Activated CD4-positive, alpha-beta T cell treated with anti-CD3 and anti-CD28 coated beads for 4 hours (primary cell): ENCODE results near the gene NUFIP1.
"Not testable (repeated sequence)": the region's sequence is repeated elsewhere in the genome, so short reads cannot be mapped to it uniquely, and the experiment has no call there.

Source experiments
- DNase-seq, 2 donors: peaks; one replicate each; pipeline ENCODE4 v3.0.0-alpha.2; 2020

The NUFIP1 gene

DNA sequence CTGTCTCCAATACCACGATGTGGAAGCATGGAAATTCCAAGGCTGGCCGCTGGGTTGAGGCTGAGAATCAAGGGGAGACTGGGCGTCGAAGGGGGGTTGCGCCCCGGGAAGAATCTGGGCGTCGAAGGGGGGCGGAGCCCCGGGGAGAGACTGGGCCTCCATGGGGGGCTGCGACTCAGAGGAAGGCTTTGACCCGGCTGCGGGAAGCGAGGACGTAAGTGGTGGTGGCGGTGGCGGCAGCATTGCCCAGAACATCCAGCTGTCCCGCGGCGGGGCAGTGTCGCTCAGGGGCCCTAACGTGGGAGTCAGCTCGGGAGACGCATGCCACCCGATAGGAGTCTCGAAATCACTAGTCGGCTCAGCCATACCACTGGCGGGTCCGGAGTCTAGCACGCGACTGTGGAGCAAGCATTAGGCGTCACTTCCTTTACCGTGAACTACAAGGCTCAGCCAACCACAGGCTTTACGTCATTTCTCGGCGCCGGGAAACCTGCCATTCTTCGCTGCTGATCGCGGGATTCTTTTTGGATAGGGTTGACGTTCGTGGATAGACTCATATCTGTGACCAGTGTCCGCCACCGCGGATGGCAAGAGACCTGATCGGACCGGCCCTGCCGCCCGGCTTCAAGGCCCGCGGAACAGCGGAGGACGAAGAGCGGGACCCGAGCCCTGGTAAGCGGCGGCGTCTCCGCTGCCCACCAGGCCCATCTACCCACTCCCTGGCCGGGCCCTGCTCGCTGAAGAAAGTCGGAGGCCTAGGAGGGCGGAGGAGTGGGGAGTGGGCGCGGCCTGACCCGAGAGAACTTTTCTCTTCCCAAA lies at the start of gene NUFIP1, which contains the start of gene GPALPP1:
NUFIP1 (minus strand) TSS at position 401 of the 819 bp plus-strand sequence; CDS start at position 366, 35 bp downstream.
GPALPP1 (plus strand) TSS at position 468 of the 819 bp plus-strand sequence; CDS start at position 585, 117 bp downstream.
- peak; percentile 87 to 94 for DNase-seq

DNA sequence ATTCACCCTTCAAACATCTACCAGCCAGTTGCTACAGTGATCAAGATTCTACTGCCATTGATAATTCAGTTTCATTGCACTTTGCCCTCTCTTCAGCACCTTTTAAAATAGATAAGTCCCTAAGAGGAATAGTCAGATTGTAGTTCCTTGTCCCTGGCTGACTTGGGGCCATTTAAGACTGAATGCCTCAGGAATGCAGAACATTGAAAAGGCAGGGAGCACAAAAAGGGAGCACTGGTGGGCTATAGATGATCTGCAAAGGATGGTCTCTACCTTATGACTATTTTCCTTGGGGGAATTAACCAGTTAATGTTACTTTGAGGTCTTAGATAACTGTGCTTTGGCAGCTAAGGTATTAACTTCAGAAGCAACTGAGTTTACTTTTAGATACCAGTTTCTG lies 46.9 kb upstream of the NUFIP1 start:
- no peak for DNase-seq

DNA sequence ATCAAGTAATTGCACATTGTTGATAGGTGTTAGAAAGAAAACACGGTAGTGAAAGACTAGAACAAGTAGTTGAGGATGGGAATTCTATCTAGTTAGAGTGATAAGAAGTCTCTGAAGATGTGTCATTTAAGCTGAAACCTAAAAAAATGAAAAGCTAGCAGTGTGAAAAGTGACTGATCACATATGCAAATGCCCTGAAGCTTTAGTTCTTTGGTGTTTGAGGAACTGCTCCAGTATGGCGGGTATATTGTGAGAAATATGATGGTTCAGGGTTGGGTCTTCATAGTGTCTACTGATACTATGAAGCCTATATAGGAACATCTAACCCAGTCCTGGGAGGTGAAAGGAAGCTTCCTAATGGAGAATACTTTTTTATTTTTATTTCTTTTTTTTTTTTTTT lies 45.1 kb upstream of the NUFIP1 start:
- DNase-seq: no peak

DNA sequence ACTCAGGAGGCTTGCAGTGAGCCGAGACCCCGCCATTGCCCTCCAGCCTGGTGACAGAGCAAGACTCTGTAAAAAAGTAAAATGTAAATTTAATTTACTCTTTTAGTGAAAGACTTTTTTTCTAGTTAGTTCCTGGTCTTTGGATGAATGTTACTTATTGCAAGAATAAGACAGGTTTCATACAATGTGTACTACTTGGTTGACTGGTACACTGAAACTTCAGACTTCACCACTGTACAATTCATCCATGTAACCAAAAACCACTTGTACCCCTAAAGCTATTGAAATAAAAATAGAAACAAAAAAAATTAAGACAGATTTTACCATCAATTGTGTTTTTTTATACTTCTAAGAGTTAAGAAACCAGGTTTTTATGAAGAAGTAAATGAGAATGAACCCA lies 35.6 kb upstream of the NUFIP1 start:
- DNase-seq: no peak

DNA sequence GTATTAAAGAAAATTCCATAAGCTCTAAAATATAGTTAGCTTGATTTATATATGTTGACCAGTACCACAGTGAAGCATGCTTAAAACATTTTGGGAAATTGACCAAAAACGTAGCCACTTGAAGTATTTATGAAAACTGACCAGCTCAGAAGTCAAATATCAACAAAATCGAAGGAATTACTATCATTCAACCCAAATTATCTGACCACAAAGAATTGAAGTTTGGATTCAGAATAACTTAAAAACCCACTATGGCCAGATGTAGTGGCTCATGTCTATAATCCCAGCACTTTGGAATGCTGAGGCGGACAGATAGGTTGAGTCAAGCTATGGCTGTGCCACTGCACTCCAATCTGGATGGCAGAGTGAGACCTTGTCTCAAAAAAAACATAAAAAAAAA lies 32.0 kb upstream of the NUFIP1 start:
- DNase-seq: no peak

DNA sequence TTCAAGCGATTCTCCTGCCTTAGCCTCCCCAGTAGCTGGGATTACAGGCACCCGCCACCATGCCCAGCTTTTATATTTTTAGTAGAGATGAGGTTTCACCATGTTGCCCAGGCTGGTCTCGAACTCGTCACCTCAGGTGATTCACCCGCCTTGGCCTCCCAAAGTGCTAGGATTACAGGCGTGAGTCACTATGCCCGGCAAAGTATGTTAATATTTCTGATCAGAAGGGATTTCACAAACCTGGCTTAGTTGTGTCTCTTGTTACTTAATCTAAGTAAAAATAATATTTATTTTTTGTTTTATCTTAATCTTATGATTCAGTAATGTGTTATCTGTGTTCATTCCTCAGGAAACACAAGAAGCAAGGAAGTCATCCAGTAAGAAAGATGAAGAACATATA lies 30.7 kb upstream of the NUFIP1 start:
- not testable (repeated sequence) for DNase-seq

DNA sequence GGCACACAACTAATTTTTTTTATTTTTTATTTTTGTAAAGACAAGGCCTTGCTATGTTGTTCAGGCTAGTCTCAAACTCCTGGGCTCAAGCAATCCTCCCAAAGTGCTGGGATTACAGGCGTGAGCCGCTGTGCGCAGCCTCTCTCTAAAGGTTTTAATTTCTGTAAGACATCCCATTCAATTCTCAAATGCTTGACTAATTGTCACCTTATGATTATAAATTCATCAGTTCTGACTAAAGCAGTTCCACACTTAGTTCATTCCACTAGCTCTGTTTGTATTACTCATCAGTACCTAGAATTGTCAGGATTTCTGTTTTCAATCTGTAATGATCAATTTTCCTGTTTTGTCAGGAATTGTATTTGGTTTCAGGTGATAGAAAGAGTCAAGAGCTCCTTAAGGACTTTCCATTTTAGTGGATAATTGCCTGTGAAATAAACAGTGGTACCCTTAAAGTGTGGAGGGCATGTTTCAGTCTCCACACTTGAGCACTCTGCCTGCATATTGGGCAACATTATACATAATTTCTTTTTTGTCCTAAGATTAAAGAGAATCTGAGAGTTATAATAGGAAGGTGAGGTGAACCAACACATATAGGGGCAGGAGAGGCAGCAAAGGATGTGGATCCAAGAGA lies 27.6 kb upstream of the NUFIP1 start:
- DNase-seq: no peak

DNA sequence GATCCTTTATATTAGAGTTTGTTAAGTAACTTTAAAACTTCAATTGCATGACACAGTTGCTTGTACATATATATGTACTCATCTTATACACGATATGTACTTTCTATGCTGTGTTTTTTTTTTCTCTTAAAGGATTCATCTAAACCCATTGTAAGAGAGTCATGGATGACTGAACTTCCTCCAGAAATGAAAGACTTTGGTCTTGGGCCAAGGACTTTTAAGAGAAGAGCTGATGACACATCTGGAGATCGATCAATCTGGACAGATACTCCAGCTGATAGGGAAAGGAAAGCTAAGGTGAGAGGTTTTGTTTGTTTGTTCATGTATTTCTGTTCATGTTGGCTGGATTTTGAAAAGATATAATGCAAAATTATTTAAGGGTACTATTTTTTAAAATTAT lies 26.0 kb upstream of the NUFIP1 start:
- DNase-seq: no peak

DNA sequence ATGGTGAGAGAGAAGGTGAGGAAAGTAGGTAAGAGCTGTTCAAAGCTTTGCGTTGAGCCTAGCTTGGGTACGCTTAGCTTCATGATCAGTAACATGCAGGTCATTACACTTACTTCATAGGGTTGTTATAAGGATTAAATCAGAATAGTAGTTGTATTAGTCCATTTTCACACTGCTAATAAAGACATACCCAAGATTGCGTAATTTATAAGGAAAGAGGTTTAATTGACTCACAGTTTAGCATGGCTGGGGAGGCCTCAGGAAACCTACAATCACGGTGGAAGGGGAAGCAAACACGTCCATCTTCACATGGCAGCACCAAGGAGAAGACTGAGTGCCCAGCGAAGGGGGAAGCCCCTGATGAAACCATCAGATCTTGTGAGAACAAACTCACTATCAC lies 21.9 kb upstream of the NUFIP1 start:
- DNase-seq: no peak

DNA sequence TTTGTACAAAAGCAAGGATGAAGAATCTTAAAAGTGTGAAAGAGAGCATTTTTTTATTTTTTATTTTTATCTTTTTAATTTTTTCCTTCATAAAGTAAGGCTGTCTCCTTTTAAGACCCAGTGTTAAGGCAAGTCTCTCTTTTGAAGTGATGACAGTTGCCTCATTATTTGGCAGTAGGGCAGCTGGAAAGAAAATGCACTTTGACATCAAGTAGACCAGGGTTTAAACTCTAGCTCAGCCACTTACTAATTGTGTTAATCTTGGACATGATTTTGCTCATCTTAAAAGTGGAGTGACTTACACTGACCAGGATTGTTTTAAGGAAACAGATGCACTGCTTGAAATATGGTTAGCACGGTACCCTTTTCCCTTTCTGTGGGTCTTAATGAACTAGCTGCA lies 18.6 kb upstream of the NUFIP1 start:
- DNase-seq: no peak

DNA sequence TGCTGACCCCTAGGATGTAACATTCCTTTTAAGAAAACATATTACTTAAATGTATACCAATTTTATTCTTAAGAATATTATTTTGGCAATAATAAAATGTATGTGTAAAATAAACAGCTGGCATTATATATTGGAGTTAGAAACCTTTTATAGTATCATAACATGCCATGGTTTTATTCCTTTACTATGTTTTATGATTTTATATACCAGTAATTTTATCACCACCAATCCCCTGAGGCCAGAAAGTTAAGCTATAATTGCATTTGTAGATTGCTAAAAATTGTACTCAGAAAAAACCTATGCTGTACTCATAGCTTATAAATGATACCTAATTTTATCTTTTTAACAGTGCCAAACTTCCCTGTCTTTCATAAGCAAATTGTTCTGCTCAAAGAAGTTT lies 18.0 kb upstream of the NUFIP1 start:
- DNase-seq: no peak

DNA sequence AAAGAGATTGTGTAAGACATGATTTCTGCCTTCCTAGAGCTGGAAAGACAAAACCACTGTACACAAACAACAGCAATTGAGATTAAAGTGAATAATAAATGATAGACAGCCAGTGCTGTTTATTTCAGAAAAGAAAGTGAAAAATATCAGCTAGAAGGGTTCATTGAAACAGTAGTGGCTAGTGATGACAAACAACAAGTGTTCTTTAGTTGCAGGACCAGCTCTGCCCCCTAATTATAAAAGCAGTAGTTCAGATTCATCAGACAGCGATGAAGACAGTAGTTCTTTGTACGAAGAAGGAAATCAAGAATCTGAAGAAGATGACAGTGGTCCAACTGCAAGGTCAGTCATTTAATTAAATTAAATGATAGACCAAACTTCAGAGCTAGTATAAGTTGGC lies 14.8 kb upstream of the NUFIP1 start:
- no peak for DNase-seq

DNA sequence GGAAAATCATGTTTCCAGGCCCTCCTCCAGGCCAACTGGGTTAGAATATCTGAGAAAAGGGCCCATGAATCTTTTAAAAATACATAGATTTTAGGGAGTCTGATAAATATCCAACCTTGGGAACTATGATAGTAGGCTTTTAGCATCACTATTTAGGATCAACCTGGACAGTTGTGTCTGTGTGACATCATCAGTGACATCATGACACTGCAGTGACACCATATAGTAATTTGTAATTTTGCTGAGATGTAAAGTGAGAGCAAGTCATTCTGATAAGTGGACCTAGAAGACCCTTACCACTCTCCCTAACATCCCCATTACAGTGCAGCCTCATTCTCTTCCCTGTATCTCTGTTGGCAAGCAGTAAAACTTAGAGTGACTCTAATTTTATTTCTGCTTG lies 14.1 kb upstream of the NUFIP1 start:
- no peak for DNase-seq

DNA sequence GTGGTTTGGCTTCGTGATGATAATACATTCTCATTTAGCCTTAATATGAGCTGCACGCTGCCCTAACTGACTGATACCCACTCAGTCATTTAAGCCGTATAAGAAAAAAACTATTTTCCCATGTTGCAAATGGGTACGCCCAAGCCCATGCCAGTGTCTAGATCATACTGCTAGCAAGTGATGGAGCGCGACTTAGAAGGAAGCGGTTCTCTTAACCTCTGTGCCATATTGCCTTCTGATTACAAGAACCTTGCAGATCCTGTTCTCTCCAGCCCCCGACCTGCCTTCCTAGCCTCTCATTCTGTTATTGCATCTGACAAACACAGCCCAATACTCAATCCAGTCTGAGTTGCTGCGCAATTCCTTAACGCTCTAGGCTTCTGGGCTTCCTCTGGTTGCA lies 670 bp upstream of the NUFIP1 start:
- no peak for DNase-seq

DNA sequence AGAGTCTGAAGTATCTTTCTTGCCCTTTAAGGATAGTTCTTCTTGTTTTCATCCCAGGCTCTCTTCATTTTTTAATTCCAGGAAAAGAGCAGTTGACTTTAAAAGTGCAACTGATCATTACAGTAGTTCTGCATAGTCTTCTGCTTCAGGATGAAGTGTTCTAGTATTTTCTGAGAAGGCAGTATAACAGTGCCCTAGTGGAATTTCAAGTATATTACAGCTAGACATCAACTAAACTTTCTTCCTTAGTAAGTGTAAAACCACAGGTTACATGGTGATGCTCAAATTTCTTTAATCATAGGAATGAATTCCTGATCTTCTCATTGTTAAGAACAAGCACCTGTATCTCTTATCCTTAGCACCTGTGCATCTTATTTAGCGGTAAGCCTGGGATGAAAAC lies 10.9 kb downstream of the NUFIP1 start:
- DNase-seq: no peak

DNA sequence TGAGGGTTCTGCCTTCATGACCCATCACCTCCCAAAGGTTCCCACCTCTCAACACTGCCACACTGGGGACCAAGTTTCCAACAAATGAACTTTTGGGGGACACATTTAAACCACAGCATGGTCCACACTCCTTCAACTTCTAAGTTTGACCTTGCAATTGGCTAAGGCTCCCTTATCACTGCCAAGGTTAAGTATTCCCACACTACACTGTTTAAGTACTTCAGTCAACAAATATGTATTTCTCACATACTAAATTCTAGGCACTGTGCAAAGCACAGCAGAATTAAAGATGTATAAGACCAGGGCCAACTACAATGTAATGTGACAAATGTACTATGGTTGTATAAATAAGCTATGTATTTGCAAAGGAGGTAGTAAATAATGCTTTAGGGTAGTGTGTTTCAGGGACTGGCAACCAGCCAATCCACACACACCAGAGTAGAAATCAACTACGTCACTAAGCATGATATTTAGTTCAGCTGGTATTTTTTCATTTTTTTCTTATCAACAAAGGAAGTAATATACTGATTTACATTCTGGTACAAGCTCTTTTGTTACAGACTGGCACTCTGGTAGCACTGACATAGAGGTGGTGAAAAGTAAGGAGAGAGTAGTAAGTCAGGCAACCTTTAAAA lies 12.2 kb downstream of the NUFIP1 start:
- no peak for DNase-seq

DNA sequence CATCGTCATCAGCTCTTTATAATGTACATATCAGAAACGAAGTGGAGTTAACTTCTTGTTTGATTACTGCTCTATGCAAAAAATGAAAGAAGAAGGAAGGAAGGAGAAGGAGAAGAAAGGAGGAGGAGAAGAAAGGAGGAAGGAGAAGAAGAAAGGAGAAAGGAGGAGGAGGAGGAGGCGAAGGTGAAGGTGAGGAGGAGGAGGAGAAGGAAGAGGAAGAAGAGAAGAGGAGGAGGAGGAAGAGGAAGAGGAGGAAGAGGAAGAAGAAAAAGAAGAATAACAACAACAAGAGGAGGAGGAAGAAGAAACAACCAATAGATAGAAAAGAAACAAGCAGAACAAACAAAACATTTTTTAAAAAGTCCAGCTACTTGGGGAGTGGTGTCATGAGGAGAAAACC lies 13.1 kb downstream of the NUFIP1 start:
- no peak for DNase-seq

DNA sequence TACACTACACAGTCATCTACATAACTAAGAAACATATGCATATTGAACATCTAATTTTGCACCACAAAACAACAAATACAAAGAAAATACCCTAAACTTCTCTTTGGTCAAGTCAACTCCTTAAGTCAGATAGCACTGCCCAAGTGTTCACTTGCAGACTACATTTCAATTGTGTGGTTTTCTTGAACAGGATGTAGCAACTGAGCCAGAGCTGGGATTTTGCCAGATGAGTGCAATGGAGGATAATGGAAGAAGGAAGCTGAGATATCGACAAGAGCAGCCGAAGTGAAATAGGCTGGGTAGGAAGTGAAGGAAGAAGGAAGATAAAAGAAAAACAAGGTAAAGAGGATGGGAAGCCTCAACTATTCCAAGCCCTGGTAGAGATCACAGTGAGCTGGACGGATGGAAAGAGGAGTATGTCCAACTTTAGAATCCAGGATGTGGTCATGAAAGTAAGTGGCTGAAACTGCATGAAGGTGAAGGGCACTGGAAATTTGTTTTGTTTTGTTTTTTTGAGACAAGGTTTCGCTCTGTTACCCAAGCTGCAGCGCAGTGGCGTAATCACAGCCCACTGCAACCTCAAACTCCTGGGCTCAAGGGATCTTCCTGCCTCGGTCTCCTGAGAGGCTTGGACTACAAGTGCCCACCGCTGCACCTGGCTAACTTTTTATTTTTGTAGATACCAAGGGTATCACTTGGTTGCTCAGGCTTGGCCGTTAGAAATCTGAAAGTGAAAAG lies 15.0 kb downstream of the NUFIP1 start:
- no peak for DNase-seq

DNA sequence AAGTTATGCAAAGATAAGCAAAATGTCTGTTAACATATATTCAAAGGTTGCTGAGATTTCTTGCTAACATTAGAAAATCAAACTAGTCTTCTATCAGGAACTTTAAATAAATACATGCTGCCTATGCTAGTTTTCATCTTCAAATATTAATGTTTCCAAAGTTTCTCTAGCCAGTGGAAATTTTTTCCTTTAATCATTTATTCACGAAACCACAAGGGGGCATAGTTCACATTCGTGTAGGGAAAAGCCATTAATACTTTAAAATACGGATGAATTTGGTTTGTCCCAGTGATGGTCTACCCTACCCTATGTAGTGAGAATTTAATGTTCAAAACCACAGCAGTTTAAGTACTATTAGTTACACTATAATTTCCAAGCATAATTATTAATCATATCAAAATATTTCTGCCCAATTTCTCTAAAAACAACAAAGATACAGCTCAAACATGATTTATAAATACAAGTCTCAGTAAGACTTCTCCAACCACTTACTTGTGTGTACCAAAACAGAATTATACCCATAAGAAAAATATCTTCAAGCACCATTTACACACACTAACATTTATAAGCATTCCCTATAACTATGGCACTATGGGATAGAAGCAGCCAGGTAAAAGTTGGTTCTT lies 16.2 kb downstream of the NUFIP1 start:
- DNase-seq: no peak

DNA sequence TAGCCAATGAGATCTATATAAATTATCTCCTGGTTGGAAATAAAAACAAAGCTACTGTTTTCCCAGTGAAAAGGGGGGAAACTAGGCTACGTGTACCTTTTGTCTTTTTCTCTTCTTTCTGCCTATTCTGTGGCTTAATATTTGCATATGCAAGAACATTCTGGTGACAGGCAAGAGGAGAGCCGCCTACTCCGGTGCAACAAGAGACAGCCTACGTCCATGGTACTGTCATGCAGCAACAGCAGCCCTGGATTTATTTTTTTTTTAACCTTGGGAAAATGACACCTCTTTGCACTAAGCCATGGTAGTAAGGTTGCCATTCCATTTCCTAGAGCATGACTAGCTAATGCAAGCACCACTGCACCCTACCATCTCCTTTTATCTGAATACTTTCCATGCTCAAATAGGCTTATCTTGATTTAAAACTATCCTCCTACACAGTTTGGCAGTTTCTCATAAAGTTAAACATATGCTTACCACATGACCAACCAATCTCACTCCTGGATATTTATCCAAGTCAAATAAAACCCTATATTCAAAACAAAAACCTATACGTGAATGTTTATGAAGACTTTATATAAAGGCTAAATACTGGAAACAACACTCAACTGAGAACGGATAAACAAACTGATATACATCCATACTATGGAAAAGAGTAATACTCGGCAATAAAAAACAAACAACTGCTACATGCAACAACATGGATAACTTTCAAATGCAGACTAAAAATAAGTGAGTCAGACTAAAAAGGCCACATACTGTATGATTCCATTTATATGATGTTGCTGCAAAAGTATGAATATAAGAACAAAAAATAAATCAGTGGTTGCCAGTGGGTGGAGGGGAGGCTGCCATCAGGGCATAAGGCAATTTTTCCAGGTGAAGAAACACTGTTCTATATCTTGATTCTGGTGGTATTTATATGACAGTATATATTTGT lies 17.3 kb downstream of the NUFIP1 start:
- DNase-seq: no peak
